IgD-negative memory B cell (primary cell): Measurements from ENCODE around the gene HIRA. TPM values are rescaled to one million over a fixed set of nuclear protein-coding genes. Genes with fewer than 3 reads are reported as not detected.
"Not testable (repeated sequence)": the region's sequence is repeated elsewhere in the genome, so short reads cannot be mapped to it uniquely, and the experiment has no call there.

ENCODE experiments used
- H3K27ac Mint-ChIP-seq, 3 donors: one replicate each; pipeline ENCODE4 v1.8.0; 2020 to 2022; ENCODE audit warnings: mild to moderate bottlenecking in 3 of 3, mixed read lengths in 3 of 3, moderate library complexity in 1 of 3
- H3K27me3 Mint-ChIP-seq: one replicate; pipeline ENCODE4 v1.8.0; 2021; ENCODE audit warnings: mixed read lengths
- H3K36me3 Mint-ChIP-seq: one replicate; pipeline ENCODE4 v1.8.0; 2020; ENCODE audit warnings: mild to moderate bottlenecking, mixed read lengths
- H3K4me1 Mint-ChIP-seq, 3 donors: one replicate each; pipeline ENCODE4 v1.8.0; 2020 to 2022; ENCODE audit warnings: mixed read lengths in 3 of 3, mild to moderate bottlenecking in 1 of 3
- H3K4me3 Mint-ChIP-seq, 4 donors: one replicate each; pipeline ENCODE4 v1.8.0; 2020 to 2022; ENCODE audit warnings: mild to moderate bottlenecking in 4 of 4, mixed read lengths in 4 of 4, moderate library complexity in 3 of 4
- H3K9me3 Mint-ChIP-seq, 3 donors: one replicate each; pipeline ENCODE4 v1.8.0; 2020 to 2021; ENCODE audit warnings: mixed read lengths in 3 of 3, mild to moderate bottlenecking in 1 of 3
- polyA plus RNA-seq: library from polyadenylated mRNA; unstranded; fragments of 300-500 nt; fragmentation: Illumina TruSeq; gene quantifications from one replicate; pipeline ENCODE4 v1.2.3, GENCODE V29; 2021

The HIRA gene
- polyA plus RNA-seq, 1 donor from 2014 or later: 6.3 TPM

DNA sequence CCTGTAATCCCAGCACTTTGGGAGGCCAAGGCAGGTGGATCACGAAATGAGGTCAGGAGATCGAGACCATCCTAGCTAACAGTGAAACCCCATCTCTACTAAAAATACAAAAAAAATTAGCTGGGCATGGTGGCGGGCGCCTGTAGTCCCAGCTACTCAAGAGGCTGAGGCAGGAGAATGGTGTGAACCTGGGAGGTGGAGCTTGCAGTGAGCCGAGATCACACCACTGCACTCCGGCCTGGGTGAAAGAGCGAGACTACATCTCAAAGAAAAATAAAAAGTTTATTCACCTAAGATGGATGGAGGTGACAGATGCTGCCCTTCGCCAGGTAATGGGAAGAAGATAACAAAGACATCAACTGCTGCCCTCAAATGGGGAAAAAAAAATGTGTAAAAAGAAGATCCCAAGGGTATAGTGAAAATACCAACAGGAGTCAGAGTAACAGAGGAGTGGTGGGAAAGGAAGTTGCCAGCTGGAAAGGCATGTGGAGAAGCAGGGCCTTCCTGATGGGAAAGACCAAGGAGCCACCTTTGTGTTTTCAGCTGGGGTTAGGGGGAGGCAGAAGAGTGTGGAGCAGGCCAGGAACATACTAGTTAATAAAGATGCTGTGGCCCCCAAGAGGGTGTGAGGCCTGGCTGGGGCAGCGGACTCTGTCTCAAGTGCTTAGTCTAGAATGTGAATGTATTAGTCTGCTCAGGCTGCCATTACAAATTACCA is 5.1 kb upstream of the HIRA start:
- H3K4me1 Mint-ChIP-seq: peaks cover 24 to 27% (median 25%) of the 10 kb centered on the region in 3 donors
- not testable (repeated sequence) for H3K27ac Mint-ChIP-seq, H3K4me3 Mint-ChIP-seq, H3K27me3 Mint-ChIP-seq, H3K9me3 Mint-ChIP-seq, H3K36me3 Mint-ChIP-seq

GRCh38 chr22:19434829-19435580 is 3.5 kb upstream of the HIRA start:
- Mint-ChIP-seq H3K9me3 (no peaks in the 10 kb centered on the region), H3K27me3 (no peaks in the 10 kb centered on the region), H3K4me3 (peak overlapping the region; percentile 39 to 100 (median 74)), H3K4me1 (peaks cover 29 to 32% (median 31%) of the 10 kb centered on the region in 3 donors), H3K36me3 (no peaks in the 10 kb centered on the region), H3K27ac (peak overlapping the region; percentile 88 to 100 (median 96))

GRCh38 chr22:19434401-19434800 is 2.9 kb upstream of the HIRA start:
- peaks cover 35 to 38% (median 37%) of the 10 kb centered on the region in 3 donors for H3K4me1 Mint-ChIP-seq
- peak overlapping the region; percentile 46 to 100 (median 63) for H3K4me3 Mint-ChIP-seq
- H3K27ac Mint-ChIP-seq: peak overlapping the region; percentile 88 to 100 (median 96)
- no peaks in the 10 kb centered on the region for H3K27me3 Mint-ChIP-seq
- no peaks in the 10 kb centered on the region for H3K9me3 Mint-ChIP-seq
- H3K36me3 Mint-ChIP-seq: no peaks in the 10 kb centered on the region

- peaks cover 45 to 48% (median 48%) of the 10 kb centered on the region in 3 donors for H3K4me1 Mint-ChIP-seq
- H3K4me3 Mint-ChIP-seq: peak within 1 kb of the TSS; percentile 94 to 100 (median 96)
- H3K27me3 Mint-ChIP-seq: no peaks in the 10 kb centered on the region
- H3K36me3 Mint-ChIP-seq: peaks cover 2% of the 10 kb centered on the region
- peak within 1 kb of the TSS; percentile 82 to 100 (median 98) for H3K27ac Mint-ChIP-seq
- H3K9me3 Mint-ChIP-seq: no peaks in the 10 kb centered on the region
These were observed 759 bp upstream of the HIRA start, which contains the start of gene MRPL40 for GRCh38 chr22:19432133-19432851. MRPL40 (plus strand) TSS chr22:19432545; CDS start chr22:19432555, 10 bp downstream.

DNA sequence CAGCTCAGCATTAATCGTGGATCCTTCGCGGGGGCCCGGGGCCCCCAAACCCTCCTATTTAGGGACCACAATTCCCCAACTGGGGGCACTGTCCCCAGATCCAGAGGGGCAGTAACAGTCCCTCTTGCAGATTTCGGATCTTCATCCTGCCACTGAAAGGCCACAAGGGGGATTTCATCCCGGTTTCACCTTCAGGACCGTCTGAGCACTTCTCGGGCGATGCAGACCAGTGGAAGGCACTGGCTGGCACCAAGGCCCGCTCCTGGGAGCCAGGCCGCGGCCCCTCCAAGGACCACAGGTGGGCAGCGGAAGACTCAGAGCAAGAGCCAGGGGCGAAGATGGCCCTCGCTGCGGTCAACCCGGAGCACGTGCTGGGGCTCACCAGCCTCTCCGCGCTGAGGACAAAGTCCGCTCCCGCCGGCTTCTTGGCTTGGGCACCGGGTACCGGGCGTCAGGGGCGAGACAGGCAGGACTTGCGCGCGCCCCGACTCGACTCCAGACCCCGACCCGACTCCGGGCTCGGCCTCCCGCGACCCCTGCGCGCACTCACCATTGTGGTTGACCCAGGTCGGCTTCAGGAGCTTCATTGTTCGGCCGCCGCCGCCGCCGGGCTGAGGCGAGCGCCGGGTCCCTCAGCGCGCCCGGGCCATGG is 517 bp downstream of the HIRA start:
- Mint-ChIP-seq H3K4me3 (peak overlapping the region; percentile 93 to 100 (median 94)), H3K27ac (peak overlapping the region; percentile 88 to 100 (median 94)), H3K9me3 (no peaks in the 10 kb centered on the region), H3K27me3 (no peaks in the 10 kb centered on the region), H3K4me1 (peaks cover 52 to 59% (median 53%) of the 10 kb centered on the region in 3 donors), H3K36me3 (peaks cover 2% of the 10 kb centered on the region)

DNA sequence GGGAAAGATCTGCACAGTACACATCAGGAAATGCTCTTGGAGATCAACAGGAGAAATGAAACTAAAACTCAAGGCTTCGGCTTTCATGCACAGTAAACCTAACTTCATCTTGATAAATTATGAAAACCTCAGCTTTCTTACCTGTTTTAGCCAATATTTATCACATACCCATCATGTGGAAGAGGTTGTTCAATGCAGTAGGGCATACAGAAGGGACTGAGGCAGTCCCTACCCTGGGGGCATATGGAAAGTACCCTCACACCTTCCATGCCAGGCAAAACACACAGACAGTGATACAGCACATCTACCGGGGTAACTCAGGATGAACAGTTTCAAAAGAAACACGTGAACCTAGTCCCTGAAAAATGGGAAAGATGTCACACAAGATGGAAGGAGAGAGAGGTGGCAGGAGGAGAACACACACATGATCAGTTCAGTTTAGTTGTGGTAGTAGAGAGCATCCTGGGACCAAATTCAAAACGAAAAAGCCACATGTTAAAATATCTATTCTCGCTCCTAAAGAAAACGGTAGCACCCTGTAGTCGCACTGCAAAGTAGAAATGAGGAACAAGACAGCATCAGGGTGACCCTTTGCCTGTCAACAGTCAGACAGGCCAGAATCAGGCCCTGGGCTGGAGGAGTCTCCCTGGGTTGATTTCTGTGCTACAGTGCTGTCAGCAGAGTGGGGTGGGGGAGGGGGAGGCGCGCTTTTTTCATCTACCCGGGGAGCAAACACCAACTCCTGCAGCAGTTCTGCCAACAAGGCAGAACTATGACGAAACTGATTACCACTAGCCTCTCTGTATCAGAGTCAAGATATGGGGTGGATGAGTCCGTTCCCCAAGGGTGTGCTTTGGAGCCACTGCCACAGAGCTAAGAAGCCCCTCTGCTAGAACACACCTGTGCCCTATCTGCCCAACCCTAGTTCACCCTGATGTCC is 1.3 kb downstream of the HIRA start:
- Mint-ChIP-seq H3K27ac (peak overlapping the region; percentile 87 to 94 (median 88)), H3K36me3 (peaks cover 2% of the 10 kb centered on the region), H3K4me1 (peaks cover 49 to 53% (median 51%) of the 10 kb centered on the region in 3 donors)

GRCh38 chr22:19424186-19424500 is 7.4 kb downstream of the HIRA start:
- Mint-ChIP-seq H3K4me1 (peaks cover 36 to 61% (median 38%) of the 10 kb centered on the region in 3 donors), H3K4me3 (no peak overlapping the region), H3K36me3 (peaks cover 4% of the 10 kb centered on the region), H3K27ac (no peak overlapping the region), H3K27me3 (no peaks in the 10 kb centered on the region), H3K9me3 (no peaks in the 10 kb centered on the region)

More for the DNA sequence above, 1.3 kb downstream of the HIRA start:
- Mint-ChIP-seq H3K4me3 (peak overlapping the region; percentile 93 to 100 (median 94)), H3K9me3 (no peaks in the 10 kb centered on the region), H3K27me3 (no peaks in the 10 kb centered on the region)

GRCh38 chr22:19422440-19423301 is 8.9 kb downstream of the HIRA start:
- H3K4me3 Mint-ChIP-seq: no peak overlapping the region
- peak overlapping the region in 2 of 3 donors; percentile 3 to 42 for H3K27ac Mint-ChIP-seq
- H3K27me3 Mint-ChIP-seq: no peaks in the 10 kb centered on the region
- H3K9me3 Mint-ChIP-seq: no peaks in the 10 kb centered on the region
- peaks cover 3% of the 10 kb centered on the region for H3K36me3 Mint-ChIP-seq
- peaks cover 31 to 53% (median 34%) of the 10 kb centered on the region in 3 donors for H3K4me1 Mint-ChIP-seq

DNA sequence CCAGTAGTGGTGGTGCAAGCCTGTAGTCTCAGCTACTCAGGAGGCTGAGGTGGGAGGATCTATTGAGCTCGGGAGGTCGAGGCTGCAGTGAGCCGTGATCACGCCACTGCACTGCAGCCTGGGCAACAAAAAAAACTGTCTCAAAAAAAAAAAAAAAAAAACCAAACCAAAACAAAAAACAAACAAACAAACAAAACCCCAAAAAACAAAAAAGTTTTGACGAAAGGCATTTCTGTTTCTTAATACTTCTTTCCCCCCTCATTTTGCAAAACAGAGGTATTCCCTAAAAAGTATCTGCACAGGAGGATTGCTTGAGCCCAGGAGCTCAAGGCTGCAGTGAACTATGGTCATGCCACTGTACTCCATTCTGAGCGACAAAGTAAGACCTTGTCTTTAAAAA is 11.2 kb downstream of the HIRA start:
- Mint-ChIP-seq H3K9me3 (no peaks in the 10 kb centered on the region), H3K4me1 (peaks cover 24 to 43% (median 26%) of the 10 kb centered on the region in 3 donors), H3K27me3 (no peaks in the 10 kb centered on the region), H3K27ac (peak overlapping the region; percentile 51 to 84 (median 60)), H3K4me3 (no peak overlapping the region), H3K36me3 (peaks cover 7% of the 10 kb centered on the region)

DNA sequence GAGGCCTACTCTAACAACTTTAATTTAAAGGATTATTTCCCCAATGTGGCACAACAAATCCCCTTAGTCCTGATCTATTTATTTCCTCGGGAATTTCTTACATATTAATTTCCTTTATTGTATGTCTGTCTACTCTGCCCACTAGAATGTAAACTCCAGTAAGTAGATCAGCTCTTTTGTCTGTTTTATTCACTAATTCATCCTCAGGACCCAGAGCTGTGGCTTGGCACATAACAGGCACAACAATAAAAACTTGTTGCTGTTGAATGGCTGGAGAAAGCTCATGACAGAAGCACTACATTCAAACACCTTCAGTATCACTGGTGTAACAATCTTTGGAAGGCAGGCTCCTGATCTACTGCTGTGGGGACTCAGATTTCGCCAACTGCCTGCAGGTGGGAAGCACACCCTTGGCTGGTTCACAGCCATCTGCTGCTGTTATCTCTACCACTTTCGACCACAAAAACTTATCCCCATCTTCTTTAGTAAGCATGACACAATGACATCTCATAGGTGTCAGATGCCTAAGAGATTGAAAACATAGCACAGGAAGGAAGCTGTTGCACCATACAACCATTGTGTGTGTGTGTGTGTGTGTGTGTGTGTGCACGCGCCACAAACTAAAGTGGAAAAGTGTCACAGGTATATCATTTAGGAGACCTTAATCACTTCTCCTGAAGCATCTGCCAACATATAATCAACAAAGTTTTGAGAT is 11.9 kb downstream of the HIRA start:
- H3K4me3 Mint-ChIP-seq: peak overlapping the region in 1 of 4 donors; percentile 2

GRCh38 chr22:19419086-19419463 is 12.5 kb downstream of the HIRA start:
- H3K9me3 Mint-ChIP-seq: no peaks in the 10 kb centered on the region
- peaks cover 25 to 43% (median 26%) of the 10 kb centered on the region in 3 donors for H3K4me1 Mint-ChIP-seq
- peaks cover 7% of the 10 kb centered on the region for H3K36me3 Mint-ChIP-seq
- no peaks in the 10 kb centered on the region for H3K27me3 Mint-ChIP-seq
- H3K27ac Mint-ChIP-seq: peak overlapping the region in 2 of 3 donors; percentile 7 to 71
- H3K4me3 Mint-ChIP-seq: peak overlapping the region in 1 of 4 donors; percentile 2

More for the DNA sequence above, 11.9 kb downstream of the HIRA start:
- H3K9me3 Mint-ChIP-seq: no peaks in the 10 kb centered on the region
- H3K27ac Mint-ChIP-seq: peak overlapping the region; percentile 7 to 71 (median 60)
- peaks cover 7% of the 10 kb centered on the region for H3K36me3 Mint-ChIP-seq
- no peaks in the 10 kb centered on the region for H3K27me3 Mint-ChIP-seq
- peaks cover 24 to 45% (median 26%) of the 10 kb centered on the region in 3 donors for H3K4me1 Mint-ChIP-seq

GRCh38 chr22:19412923-19413322 is 18.6 kb downstream of the HIRA start:
- H3K9me3 Mint-ChIP-seq: no peaks in the 10 kb centered on the region
- H3K27me3 Mint-ChIP-seq: no peaks in the 10 kb centered on the region
- no peak overlapping the region for H3K4me3 Mint-ChIP-seq
- H3K4me1 Mint-ChIP-seq: peaks cover 5 to 17% (median 13%) of the 10 kb centered on the region in 3 donors
- peaks cover 6% of the 10 kb centered on the region for H3K36me3 Mint-ChIP-seq
- peak overlapping the region in 2 of 3 donors; percentile 36 to 41 for H3K27ac Mint-ChIP-seq
